Stomach (tissue), 4 donors: ENCODE data around the gene RALGDS.
"Not testable (repeated sequence)": the region's sequence is repeated elsewhere in the genome, so short reads cannot be mapped to it uniquely, and the experiment has no call there.

Source experiments
- CTCF ChIP-seq, 7 experiments: fragments of 450-650 bp in 4 of 7; fragments of 200-600 bp in 3 of 7; sonication (generic) in 3 of 7; IDR thresholded peaks; one replicate each; pipeline ENCODE4 v1.5.1; 2016 to 2019; ENCODE audit warnings: antibody characterized with exemption in 7 of 7, control low read depth in 2 of 7, mild to moderate bottlenecking in 1 of 7
- EP300 ChIP-seq: sonication (generic); formaldehyde crosslinking; IDR thresholded peaks from one replicate; pipeline ENCODE4 v1.6.1; 2017; ENCODE audit warnings: antibody characterized with exemption
- POLR2A ChIP-seq, 4 donors: fragments of 450-650 bp; IDR thresholded peaks; one replicate each; pipeline ENCODE4 v1.6.1; 2016; ENCODE audit warnings: antibody characterized with exemption in 4 of 4, control low read depth in 2 of 4, mild to moderate bottlenecking in 1 of 4, moderate library complexity in 1 of 4
- POLR2AphosphoS5 ChIP-seq, 3 donors: sonication (generic); formaldehyde crosslinking; IDR thresholded peaks; one replicate each; pipeline ENCODE4 v1.6.1; 2016; ENCODE audit warnings: antibody characterized with exemption in 3 of 3

DNA sequence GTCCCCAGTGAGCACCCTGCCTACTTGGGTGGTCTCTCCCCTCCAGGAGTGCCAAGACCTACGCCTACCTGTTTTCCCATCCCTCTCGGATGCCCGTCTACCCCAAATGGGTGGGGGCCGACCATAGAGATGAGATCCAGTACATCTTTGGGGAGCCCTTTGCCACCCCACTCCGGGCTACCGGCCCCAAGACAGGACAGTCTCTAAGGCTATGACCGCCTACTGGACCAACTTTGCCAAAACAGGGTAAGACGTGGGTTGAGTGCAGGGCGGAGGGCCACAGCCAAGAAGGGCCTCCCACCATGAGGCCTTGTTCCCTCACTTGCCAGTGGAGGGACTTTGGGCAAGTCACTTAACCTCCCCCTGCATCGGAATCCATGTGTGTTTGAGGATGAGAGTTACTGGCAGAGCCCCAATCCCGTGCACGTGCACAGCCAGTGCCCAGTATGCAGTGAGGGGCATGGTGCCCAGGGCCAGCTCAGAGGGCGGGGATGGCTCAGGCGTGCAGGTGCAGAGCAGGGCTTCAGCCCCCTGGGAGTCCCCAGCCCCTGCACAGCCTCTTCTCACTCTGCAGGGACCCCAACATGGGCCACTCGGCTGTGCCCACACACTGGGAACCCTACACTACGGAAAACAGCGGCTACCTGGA lies 34.7 kb downstream of the RALGDS start:
- TF ChIP-seq CTCF (IDR thresholded peaks at IDR 0.05); POLR2A (IDR thresholded peaks at IDR 0.05); POLR2AphosphoS5 (IDR thresholded peaks at IDR 0.05); EP300: not testable (repeated sequence)
